GM18868 (cell line): ENCODE data around the gene CARD10.

Experiments
- ATAC-seq: cut with Tn5 transposase; IDR thresholded peaks from one replicate; pipeline ENCODE4 v1.9.1; 2021; ENCODE audit warnings: mild to moderate bottlenecking, moderate library complexity; ENCODE audit not compliant: unreplicated experiment

The CARD10 gene

DNA sequence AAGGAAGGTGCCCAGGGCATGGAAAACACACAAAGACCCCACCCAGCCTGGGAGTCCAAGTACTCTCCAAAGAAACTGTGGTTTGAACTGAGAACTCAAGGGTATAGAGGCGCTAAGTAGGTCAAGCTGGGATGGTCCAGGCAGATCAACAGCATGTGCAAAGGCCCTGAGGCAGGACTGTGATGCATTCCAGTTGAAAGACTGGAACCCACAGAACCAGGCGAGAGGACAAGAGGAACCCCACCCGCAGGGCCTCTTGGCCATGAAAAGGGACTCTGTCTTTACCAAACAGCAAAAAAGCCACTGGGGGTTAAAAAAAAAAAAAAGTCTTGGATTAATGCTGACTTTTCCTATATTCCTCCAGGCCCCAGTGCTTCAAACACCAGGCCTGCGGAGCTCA, 14.3 kb downstream of the CARD10 start:
- no peak for ATAC-seq

DNA sequence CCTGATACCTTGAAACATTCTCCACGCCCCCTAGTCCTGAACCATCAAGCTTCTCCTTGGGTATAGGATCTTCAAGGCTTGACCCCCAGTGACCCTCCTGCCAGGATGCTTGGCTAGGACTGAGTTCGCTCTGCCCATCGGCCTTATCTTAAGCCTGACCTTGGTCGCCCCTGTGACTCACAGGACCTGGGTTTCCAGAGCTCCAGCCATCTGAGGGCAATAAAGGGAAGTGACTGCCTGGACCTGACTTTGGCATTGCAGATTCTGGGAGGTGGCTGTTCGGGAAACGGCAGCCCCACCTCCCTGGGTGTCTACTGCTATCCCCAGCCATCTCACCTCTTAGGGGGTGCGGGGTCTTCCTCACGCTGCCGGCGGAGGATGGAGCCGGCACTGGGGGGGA, 15.4 kb downstream of the CARD10 start:
- ATAC-seq = no peak

DNA sequence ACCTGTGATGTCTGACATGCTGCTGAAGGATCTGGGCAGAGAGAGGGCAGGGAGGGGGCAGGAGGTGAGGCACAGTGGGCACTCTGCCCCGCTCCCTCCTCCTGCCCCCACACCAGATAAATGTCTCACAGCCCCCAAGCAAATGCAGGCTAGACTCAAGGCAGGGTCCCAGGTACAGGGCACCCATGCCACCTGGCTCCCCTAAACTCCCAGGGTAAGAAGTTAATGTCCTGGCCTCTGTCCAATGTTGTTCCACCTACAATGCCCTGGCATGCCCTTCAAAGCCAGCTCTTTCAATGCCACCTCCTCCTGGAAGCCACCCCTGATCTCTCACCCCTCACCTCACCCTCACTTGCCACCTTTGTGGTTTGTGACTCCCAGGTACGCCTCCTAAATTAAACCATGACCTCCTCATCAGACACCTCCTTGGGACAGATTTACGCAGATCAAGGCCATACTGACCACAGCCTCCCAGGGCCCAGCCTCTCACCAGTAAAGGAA, 16.0 kb downstream of the CARD10 start:
- ATAC-seq = no peak

DNA sequence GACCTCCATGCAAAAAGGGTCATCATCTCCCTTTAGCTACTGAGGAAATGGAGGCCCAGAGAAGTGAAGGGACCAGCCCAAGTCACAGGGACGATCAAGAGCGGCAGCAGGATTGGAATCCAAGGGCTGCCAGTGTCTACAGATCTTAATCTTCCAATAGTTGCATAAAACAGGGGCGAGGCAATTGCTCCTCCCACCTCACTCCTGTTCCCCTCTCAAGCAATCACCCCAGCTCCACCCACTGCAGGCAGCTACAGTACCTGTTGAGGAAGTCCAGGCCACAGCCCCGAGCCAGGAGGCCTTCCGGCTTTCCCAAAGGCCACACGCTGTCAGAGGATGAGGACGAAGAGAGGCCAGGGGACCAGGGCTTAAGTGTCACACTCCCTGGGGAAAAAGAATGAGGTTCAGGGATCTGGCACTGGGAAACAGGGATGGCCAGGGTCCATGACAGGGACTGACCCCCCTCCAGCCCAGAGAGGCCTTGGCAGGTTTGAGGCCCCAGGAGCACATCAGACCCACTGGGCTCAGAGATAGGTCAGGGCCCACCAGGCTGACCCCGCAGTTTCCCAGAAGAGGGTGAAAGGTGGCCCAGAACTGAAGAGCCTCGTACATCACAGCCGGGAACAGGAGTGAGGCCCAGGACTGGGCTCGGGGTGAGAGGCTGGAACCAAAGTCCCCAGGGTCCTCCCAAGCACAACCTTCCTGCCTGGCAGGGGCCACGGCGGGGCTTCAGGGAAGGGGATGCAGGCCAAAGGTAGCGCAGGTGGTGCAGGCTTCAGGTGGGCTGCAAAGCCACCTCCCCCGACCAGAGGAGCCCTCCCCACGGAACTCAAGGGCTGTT, 16.7 kb downstream of the CARD10 start:
- no peak for ATAC-seq

DNA sequence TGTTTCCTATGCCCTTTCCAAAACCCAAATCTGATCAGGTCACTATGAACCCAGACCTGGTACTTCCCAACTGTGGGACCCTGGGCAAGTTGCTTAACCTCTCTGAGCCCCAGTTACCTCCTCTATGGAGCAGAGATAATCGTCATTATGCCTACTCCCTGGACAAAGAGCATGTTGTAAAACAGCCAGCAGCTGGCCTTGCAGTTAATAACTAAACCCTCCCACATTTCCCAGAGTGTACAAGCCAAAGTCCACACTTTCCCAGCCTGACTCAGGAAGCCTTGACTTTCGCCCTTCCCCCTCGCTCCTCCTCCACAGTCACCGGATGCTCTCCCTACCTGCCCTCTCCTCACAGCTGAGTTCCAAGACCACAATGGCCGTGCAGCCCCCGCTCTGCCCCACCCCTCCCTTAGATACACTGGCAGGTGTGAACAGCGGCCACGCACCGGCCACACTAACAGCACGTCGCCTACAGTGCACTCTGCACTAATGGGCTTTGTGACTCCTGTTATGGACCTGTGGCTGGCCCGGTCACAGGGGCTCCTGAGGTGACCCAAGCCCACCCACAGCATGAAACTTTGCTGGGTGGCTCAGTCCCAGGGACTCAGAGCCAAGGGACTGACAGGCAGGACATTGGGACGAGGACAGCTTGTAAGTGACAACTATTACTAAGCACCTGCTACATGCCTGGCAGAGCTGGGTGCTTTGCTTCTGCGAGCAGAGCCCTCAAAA, 17.4 kb downstream of the CARD10 start:
- ATAC-seq = no peak

DNA sequence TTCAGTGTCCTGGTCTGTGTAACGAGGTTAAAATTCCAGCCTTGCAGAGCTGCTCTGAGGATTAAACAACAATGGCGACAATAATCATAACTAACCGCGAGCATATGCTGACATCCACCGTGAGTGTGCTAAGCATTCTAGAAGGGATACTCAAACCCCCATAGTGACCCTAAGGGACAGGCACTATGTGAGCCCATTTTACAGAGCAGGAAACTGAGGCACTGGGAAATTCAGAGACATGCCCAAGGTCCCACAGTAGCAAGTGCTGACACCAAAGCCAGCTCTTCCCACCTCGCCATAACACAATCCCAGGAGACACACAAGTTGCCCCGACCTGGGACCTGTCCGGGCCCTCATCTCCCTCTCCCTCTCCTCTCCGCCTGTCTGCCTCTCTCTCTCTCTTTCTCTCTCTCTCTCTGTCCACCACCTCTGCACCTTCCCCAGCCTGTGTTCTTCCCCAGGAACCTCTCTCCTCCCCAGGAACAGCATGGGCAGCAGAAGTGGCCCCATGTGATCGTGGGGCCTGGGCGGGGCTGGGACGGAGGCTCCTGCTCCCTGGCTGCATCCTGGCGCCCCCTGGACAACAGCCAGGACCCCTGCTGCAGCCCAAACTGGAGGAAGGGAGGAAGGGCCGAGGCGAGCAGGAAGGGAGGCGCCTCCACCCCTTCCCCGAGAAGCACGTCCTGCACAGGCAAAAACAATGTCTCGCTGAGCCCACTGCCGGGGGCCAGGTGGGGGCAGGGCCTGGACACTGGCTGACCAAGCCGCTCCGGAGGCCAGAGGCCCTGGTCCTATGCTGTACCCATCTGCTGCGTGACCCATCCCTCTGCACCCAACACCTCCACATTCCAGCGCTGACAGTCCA, 18.2 kb downstream of the CARD10 start:
- ATAC-seq = no peak

DNA sequence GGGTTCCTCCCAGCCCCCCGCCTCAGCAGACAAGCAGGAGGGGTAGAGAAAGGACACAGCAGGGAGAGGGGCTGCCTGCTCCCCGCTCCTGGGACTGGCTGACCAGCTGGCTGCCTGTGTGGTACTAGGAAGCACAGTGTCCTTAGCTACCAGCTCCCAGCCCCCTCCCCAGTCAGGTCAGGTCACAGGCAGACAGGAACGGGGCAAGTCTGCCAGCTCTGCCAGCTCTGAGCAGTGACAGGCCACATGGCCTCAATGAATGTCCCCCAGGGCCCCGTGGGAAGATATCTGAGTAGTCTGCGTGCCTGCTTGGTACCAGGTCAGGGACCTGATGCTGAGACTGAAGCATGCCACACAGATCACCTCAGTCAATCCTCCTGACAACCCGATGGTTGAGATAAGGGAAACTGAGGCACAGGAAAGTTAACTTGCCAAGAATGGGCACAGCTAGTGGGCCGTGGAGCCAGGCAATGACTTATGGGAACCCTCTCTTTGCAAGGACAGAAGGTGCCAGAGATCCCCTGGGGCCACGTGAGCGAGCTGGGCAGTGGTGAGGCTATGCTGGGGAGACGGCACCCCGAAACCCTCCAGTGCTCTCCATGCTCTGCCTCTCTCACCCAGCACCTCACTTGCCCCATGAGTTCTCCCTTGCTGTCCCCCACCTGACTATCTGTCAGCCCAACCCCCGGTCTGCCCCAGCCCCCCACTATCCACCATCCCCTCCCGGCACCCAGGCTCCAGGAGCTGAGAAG, 19.2 kb downstream of the CARD10 start:
- no peak for ATAC-seq

DNA sequence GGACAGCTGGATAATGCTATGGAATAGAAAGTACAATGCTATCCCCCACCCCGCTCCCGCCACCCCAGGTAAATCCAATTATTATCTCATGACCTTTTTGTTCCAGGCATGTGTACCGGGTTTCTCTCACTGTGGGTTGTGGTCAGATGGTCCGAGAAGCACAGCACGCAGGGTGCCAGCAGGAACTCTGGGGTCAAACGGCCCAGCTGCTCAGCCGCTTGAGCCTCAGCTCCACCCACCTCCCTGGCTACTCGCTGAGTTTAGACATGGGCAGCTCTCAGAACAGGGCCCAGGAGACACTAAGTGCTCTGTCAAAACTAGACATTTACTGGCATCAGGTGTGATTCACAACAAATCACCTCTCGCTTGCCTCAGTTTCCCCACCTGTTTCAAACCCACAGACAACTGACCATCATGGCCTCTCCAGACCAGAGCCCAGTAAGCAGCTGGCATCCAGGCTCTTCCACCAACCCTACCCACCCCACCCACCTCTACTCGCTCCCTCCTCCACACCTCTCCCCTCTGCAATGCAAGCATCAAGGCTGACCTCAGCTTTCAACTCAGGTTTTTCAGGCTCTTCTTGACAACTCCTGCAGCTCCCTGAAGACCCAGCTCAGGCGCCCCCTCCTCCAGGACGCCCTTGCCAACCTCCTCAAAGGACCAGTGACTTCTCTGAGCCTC, 20.0 kb downstream of the CARD10 start:
- ATAC-seq = no peak

DNA sequence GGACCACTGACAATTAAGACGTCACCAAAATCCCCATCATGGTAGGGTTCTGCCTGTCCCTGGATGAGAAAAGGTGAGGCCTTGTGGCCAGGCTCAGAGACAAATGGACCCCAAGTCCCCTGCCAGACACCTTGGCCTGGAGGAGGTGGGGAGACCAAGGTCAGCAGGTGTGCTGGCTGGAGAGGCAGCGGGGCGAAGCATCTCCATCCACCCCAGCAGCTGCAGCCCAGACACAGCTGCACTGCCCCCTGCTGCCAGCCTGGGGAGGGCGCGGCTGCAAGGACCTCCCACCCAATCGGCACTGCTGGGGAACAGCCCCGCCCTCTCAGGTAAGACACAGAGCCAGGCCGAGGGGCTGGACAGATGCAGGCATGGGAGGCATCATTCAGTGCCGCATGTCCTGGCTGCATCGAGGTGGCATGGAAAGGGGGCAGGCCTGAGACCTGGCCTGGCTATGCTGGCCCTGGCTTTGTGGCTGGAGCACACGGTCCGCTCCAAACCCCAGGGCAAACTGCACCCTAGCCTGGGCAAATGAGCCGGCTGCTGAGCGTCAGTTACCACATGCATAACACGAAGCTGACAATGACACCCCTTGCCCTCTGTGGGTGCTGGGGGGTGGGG, 20.8 kb downstream of the CARD10 start:
- no peak for ATAC-seq

DNA sequence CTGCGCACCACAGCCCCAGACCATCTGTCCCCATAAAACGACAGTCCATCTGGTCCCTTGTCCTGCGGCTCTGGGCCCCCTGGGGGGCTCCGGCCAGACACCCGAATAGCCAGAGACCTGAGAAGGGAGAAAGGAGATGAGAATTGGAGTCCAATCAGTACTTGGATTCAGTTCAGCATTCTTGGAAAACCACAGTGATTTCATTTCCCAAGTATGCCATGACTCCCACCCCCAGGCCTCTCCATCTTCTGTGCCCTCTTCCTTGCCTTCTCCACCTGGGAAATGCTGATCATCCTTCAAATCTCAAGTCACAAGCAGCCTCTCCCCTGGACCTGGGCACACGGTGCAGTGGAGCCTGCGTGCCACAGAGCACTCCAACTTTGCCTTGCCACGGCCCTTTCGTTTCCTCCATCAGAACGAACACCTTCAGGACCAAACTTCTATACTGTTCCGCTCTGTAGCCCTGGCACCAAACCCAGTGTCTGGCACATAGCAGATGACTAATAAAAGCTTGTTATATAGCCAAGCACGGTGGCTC, 22.1 kb downstream of the CARD10 start:
- no peak for ATAC-seq

DNA sequence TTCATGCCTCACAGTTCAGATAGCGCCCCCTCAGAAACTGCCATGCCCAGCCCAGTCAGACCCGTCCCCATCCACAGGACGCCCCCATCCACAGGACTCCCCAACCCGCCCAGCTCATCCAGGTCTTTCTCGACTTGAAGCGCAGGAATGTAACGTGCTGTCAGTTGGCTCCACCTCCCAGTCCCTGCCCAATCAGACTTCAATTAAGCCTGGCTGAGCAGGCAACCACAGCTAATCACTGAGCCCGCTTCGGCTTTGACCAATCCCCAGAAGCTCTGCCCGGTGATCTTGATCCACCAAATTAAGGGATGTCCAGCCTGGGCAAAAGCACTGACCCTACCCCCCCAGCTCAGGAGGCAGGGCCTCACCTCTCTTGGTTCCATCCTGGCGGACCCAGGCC, 22.6 kb downstream of the CARD10 start:
- no peak for ATAC-seq

DNA sequence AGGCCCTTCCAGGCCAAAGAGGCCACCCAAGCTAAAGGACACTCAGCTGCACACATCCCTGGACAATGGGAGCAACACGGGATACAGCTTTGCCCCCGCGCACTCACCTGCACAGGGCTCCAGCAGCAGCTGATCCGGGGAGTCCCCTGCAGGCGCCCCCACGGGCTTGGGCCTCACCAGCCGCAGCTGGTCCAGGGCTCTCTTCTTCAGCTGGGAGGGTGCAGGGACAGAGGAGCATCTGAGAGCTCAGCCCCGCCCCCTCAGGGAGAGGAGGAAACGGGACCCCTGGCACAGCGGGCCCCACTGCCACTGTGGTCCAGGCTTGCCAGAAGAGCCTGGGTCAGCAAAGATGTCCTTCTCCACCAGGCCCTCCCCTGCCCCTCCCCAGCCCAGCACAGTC, 25.2 kb downstream of the CARD10 start:
- ATAC-seq = no peak

DNA sequence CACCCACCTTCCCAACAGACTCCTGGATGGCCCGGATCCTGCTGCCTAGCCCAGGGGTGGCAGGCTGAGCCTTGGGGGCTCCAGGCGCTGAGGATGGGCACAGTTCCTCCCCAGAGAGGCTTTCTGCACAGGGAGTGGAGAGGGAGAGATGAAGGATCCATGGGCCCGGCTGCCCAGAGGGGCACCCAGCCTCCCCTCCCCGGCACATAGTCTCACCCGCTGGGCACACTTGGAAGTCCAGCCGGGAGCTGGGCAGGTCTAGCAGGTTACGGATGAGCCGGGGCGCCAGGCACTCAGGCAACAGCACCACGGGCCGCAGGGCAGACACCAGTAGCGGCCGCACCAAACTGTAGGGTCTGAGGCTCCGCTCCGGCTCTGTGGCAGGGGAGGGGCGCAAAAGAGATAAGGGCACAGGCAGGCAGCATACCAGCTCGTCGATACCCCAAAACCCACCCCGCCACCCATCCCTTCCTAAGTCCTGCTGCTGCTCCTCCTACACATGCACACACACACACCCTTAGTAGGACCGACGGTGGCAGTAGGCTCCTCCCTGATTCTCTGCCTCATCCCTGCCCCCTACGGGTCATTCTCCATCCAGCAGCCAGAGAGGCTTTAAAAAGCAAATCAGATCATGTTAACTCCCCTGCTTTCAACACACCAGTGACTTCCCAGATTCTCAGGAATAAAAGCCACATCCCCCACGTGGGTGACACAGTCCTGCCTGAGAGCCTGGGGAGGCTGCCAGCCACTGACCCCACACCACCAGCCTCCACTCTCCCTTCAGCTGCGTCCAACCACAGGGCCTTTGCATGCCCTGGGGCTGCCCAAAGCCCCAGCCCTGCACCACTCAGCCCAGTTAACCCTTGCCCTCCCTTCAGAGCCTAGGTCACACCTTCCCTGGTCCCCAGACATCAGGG, 26.5 kb downstream of the CARD10 start:
- ATAC-seq = no peak

DNA sequence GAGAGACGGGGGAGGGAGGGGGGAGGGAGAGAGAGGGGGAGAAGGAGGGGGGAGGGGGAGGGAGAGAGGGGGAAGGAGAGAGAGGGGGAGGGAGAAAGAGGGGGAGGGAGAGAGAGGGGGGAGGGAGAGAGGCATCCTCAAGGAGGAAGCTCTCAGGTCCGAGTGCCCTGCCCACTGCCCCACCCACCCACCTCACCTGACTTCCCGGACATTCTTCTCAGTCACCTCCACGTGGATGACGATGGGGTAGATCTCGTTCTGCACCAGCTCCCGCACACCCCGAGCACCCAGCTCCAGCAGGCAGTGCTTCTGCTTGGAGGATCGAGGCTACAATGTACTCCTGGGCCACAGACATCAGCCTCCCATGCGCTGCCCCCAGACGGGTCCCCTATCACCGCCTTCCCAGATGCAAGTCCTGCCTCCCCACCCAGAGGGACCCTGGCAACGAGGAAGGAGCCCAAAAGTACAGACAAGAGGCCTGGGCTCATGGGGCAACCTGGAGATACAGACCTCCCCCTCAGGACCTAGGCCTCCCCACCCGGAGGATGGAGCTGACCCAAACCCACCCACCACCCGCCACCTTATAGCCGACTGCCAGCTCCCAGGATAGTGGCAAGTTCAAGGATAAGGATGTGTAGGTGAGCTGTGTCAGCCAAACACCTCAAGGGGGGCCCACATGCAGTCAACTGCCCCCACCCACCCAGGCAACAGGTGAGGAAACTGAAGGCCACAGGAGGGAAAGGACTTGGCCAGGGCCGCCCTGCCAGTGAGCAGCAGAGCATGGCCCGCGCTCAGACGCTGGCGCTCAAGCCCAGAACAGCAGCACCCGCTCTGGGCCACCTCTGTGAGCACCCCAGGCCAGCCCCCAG, 27.4 kb downstream of the CARD10 start:
- ATAC-seq = no peak

DNA sequence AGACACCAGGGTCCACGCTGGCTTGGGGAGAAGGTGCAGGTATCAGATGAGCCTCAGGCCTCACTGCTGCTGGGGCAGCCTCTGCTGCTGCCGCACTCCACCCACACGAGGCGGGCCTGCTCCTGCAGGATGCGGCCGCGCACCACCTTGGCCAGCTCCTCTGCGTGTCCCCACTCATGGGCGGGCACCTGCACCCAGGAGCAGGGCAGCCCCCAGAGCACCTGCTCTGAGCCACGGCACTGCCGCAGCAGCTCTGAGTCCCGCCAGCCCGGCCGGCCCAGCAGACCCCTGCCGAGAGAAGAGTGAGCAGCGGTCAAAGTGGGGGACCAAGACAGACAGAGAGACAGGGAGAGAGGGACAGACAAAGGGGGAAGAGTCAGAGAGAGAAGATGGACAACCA, 28.1 kb downstream of the CARD10 start:
- ATAC-seq = no peak

DNA sequence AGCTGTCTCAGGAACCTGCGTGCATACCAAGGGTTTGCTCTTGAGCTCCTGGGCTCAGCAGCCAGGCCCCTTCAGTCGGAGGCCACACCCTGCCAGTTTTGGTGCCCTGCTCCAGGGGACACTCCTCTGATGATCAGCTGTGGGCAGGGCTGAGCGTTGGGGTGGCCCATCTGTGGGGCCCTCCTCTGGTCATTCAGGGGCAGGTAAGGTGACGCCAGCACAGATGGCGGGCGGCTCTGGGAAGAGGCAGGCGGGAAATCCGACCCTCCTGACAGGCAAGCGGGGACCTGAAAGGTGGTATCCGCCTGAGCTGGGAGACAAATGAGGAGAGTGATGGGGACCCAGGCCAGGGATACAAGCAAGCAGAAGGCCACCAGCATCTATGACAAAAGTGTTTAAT, 29.2 kb downstream of the CARD10 start:
- ATAC-seq = no peak
